ENCODE results near the gene BLVRA. TPM values are rescaled to one million over a fixed set of nuclear protein-coding genes. Genes with fewer than 3 reads are reported as not detected.

Gene BLVRA
- total RNA-seq, 2 experiments from 2014 or later, result 0.91 TPM; not detected in 1

DNA sequence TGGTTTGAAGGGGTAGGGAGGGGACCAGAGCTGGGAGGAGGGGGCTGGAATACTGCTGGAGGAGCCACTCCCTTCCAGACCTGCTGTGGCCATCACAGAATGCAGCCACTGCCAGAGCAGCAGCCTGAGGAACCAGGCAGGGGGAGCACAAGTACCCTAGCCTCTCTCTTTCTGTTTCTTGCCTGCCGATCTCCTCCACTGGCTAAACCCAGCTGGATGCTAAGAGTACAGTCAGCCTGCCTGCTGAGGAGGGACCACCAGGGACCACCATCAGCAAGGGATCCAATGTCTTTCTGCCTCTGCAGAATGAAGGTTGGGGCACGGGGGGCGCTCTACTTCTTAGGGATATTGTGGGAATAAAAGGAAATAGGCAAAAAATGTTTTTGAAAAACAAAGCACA is 4.7 kb downstream of the BLVRA start:
- Histone ChIP-seq H2AFZ (ENCODE audit: low read length) (no peak overlapping the region), H4K20me1 (ENCODE audit: insufficient read depth, low read length) (no peaks in the 10 kb centered on the region), H3K4me2 (ENCODE audit: low read length) (no peak overlapping the region), H3K4me1 (ENCODE audit: insufficient read depth, low read length, poor library complexity, severe bottlenecking) (peaks cover 6% of the 10 kb centered on the region), H3K9me2 (ENCODE audit: insufficient read depth, low read length) (no peaks in the 10 kb centered on the region), H3K9me3 (ENCODE audit: low read length) (no peaks in the 10 kb centered on the region), H3K36me3 (ENCODE audit: insufficient read depth, low read length) (no peaks in the 10 kb centered on the region), H3K4me3 (ENCODE audit: low read depth, low read length, poor library complexity, severe bottlenecking) (no peak overlapping the region), H3K79me2 (ENCODE audit: insufficient read depth, low read depth, low read length) (no peaks in the 10 kb centered on the region), H3K27ac (ENCODE audit: low read depth, low read length, poor library complexity, severe bottlenecking) (no peak overlapping the region)
- intact Hi-C loops (cut with micrococcal nuclease; ENCODE audit: unreplicated experiment), result no loop called here
- CTCF ChIA-PET (ENCODE audit: unreplicated experiment), result no interaction called here
- TF ChIP-seq EZH2phosphoT487 (IDR thresholded peaks at IDR 0.05; ENCODE audit: borderline replicate concordance, low read depth, low read length), result no peak
- TF ChIP-seq, protein P1, sequence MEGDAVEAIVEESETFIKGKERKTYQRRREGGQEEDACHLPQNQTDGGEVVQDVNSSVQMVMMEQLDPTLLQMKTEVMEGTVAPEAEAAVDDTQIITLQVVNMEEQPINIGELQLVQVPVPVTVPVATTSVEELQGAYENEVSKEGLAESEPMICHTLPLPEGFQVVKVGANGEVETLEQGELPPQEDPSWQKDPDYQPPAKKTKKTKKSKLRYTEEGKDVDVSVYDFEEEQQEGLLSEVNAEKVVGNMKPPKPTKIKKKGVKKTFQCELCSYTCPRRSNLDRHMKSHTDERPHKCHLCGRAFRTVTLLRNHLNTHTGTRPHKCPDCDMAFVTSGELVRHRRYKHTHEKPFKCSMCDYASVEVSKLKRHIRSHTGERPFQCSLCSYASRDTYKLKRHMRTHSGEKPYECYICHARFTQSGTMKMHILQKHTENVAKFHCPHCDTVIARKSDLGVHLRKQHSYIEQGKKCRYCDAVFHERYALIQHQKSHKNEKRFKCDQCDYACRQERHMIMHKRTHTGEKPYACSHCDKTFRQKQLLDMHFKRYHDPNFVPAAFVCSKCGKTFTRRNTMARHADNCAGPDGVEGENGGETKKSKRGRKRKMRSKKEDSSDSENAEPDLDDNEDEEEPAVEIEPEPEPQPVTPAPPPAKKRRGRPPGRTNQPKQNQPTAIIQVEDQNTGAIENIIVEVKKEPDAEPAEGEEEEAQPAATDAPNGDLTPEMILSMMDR (conservative IDR thresholded peaks at IDR 0.05; ENCODE audit: low read length), result no peak; the same call in 1 of the 2 replicates
- POLR2A ChIA-PET, result no interaction called here
- BruUV-seq (replicated peaks), result no TSS peak
- no peak for DNase-seq (ENCODE audit: low spot score)

DNA sequence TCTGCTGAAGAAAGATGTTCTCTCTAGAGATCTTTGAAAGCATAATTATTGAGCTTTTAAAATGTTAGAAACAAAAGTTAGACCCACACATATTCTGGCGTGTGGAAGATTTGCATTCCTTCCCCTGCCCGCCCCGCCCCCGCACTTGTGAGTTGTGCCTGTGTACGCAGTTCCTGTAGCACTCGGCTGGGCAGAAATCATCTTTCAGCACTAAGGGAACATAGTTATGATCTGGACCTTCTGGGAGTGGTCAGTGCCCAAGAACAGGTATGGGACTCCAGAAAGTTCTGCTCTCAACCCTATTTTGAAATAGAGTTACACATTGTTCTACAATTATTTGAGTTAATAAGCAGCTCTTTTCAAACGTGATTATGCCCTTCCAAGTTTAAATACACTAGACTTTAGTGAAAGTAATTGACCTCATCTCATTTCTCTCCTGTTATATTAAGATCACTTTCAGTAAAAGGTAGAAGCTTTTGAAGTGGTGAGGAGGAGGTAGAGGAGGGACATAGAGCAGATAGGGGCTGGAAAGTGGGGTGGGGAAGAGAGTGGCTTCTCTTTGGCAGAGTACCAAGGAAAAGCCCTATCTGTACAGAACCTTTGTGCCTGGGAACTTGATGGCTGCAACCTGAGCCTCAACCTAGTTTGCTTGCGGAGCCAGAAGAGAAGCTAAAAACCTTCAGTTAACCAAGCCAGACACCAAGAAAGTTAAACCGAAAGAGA is 5.7 kb downstream of the BLVRA start:
- DNase-seq (ENCODE audit: low spot score), result peak; percentile 4
- H3K79me2 ChIP-seq (ENCODE audit: insufficient read depth, low read depth, low read length), result no peaks in the 10 kb centered on the region
- peaks cover 6% of the 10 kb centered on the region for H3K4me1 ChIP-seq (ENCODE audit: insufficient read depth, low read length, poor library complexity, severe bottlenecking)
- H3K27ac ChIP-seq (ENCODE audit: low read depth, low read length, poor library complexity, severe bottlenecking), result no peak overlapping the region
- TF ChIP-seq, protein P1 (conservative IDR thresholded peaks at IDR 0.05; ENCODE audit: low read length), result no peak
- no peak for TF ChIP-seq EZH2phosphoT487 (IDR thresholded peaks at IDR 0.05; ENCODE audit: borderline replicate concordance, low read depth, low read length)
- peak overlapping the region; percentile 15; the same call in 1 of the 2 replicates for H2AFZ ChIP-seq (ENCODE audit: low read length)
- peak overlapping the region; percentile 7; the same call in 1 of the 2 replicates for H3K4me2 ChIP-seq (ENCODE audit: low read length)
- BruUV-seq (replicated peaks), result no TSS peak
- ChIA-PET CTCF (ENCODE audit: unreplicated experiment) (no interaction called here), POLR2A (interaction anchor here (0.6 to 1.3 kb wide), 4 partner anchors 28 to 1657 kb away, joined by 3 to 10 read pairs (median 6); no protein-coding TSS in a partner anchor)
- H3K4me3 ChIP-seq (ENCODE audit: low read depth, low read length, poor library complexity, severe bottlenecking), result no peak overlapping the region
- H4K20me1 ChIP-seq (ENCODE audit: insufficient read depth, low read length), result no peaks in the 10 kb centered on the region
- no peaks in the 10 kb centered on the region for H3K36me3 ChIP-seq (ENCODE audit: insufficient read depth, low read length)
- H3K9me2 ChIP-seq (ENCODE audit: insufficient read depth, low read length), result no peaks in the 10 kb centered on the region
- no peaks in the 10 kb centered on the region for H3K9me3 ChIP-seq (ENCODE audit: low read length)
- intact Hi-C loops (cut with micrococcal nuclease; ENCODE audit: unreplicated experiment), result no loop called here

Measured in OCI-LY7 (cell line).